HUDEP-2 (cell line): Measurements from ENCODE around the gene ZW10.
"Not testable (repeated sequence)": the region's sequence is repeated elsewhere in the genome, so short reads cannot be mapped to it uniquely, and the experiment has no call there.

Experiments used
- DNase-seq, 76 experiments: peaks; one replicate each; lab custom pipeline; 2025; ENCODE audit not compliant: unreplicated experiment in 76 of 76; lab: John Stamatoyannopoulos, UW

The ZW10 gene

GRCh38 chr11:113705871-113706655 lies 67.4 kb downstream of the ZW10 start, which contains the start of gene TMPRSS5:
Gene TMPRSS5 (minus strand): TSS chr11:113706308. CDS start chr11:113706224, 84 bp downstream.
- no peak for DNase-seq

DNA sequence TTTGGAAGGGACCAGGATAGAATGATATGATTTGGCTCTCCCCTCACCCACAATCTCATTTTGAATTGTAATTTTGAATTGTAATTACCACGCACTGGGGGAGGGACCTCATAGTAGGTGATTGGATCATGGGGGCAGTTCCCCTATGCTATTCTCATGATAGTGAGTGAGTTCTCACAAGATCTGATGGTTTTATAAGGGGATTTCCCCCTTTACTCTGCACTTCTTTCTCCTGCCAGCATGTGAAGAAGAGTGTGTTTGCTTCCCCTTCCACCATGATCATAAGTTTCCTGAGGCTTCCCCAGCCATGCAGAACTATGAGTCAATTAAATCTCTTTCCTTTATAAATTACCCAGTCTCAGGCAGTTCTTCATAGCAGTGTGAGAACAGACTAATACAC lies 69.9 kb downstream of the ZW10 start:
- DNase-seq = not testable (repeated sequence)

- DNase-seq = no peak
Observed at GRCh38 chr11:113701491-113701890, 72.0 kb downstream of the ZW10 start.

DNA sequence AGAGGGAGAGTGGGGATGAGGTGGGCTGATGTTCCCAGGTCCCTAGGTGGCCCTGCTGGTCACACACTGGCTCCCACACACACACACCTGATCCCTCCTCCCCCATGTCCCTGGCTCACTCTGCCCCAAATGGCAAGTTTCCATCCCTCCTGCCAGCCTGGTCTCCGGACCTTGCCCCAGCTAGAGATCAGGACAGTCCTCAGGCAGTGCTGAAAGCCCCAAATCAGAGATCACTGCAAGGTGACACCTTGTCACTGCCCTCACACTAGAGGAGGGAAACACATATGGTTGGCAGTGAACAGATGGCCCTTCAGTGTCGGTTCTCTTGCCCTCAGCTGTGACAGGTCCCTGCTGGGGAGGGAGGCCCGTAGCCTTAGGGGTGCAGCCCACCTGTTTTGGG lies 75.0 kb downstream of the ZW10 start:
- no peak for DNase-seq

DNA sequence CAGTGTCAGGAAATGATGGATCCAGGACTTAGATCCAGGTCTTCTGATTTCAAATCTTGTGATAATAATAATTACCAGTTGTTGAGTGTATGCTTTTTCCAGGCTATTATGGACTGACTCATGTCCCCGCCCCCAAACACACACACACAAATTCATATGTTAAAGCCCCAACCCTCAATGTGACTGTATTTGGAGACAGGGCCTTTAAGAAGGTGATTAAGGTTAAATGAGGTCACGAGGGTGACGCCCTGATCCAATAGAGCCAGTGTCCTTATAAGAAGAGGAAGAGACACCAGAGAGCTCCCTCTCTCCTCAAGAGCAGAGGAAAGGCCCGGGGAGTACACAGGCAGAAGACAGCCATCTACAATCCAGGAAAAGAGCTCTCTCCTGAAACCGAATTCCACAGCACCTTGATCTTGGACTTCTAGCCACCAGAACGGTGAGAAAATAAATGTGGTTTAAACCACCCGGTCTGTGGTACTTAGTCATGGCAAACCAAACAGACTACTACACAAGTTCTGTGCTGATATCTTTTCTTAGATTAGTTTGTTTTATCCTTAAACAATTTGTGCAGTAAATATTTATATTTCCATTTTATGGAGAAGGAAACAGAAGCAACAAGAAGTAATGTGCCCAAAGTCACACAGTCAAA lies 75.6 kb downstream of the ZW10 start:
- no peak for DNase-seq

DNA sequence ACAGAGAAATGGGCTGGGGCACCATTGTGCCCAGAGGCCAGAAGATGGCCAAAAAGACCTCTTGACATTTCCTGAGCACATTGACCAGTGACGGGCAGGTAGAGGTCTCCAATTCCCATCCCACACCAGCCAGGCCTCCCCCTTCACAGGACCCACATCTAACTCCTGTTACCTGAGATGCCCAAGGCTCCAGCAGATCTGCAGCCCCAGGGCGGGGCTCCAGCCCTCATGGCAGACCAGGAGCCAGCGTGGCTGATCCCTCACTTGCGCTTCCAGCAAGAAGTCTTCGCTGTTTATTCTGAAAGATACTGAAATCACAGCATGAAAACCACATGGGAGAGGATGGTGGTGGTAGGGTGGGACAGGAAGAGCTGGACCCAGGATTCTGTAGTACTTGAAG lies 76.4 kb downstream of the ZW10 start:
- DNase-seq = no peak

DNA sequence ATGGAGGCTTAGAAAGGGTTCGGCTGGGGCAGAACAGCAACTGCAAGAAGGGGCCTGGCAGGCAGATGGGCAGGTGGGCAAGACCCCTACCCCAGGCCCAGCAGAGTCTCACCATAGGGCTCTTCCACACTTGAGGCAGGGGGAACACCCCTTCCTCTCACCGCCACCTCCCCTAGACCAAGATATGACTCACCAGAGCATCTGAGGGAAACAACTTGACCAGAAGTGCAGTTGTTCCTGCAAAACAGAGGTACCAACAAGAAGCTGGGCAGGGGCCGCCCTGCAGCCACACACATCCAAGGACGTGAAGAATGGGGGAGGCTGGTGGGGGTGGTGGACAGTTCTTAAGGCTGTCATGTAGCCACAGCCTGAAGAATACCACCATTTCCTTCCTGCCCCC lies 78.3 kb downstream of the ZW10 start:
- no peak for DNase-seq

DNA sequence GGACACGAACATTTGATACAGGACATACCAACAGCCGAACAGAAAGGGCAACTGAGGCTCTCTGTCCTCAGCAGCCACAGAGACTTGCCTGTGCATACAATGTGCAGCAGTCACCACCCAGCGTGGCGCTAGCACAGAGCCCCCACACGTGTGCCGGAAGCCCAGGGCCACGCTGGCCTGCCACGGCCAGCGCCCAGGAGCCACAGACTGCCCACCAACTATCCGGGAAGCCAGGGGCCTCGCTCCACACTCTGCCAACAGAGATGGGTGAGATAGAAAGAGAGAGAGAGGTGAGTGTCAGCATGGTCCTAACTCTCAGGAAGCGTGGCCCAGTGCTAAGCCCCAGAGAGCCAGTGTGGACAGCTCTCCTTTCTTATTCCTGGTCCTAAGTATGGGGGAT lies 79.1 kb downstream of the ZW10 start:
- DNase-seq = no peak

GRCh38 chr11:113693030-113693429 lies 80.5 kb downstream of the ZW10 start:
- DNase-seq = no peak

- DNase-seq = peak in 75 of 76 experiments; percentile 6 to 95 (median 86)
Observed at GRCh38 chr11:113690619-113691569, 82.6 kb downstream of the ZW10 start.

- peak in 53 of 76 experiments; percentile 3 to 62 (median 27) for DNase-seq
Observed at GRCh38 chr11:113689768-113690618, 83.5 kb downstream of the ZW10 start.

GRCh38 chr11:113685654-113686359 lies 87.7 kb downstream of the ZW10 start:
- no peak for DNase-seq

DNA sequence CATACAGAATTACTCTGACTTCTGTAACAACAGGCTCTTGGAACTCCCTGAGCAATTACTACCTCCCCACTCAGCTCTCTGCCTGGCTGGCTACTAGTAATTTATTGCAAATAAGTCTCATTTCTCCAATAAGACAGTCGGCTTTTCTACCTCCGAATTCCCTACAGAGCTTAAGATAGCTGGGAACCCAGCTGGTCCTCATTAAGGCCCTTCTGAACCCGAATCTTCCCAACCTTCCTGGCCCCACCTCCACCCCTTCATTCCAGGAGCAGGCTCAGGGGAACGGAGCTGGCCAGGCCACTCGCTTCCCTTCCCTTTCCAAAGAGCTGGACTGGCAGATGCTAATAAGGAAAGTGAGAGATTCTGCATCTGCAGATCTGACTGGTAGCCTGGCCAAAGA lies 89.0 kb downstream of the ZW10 start:
- DNase-seq = no peak

DNA sequence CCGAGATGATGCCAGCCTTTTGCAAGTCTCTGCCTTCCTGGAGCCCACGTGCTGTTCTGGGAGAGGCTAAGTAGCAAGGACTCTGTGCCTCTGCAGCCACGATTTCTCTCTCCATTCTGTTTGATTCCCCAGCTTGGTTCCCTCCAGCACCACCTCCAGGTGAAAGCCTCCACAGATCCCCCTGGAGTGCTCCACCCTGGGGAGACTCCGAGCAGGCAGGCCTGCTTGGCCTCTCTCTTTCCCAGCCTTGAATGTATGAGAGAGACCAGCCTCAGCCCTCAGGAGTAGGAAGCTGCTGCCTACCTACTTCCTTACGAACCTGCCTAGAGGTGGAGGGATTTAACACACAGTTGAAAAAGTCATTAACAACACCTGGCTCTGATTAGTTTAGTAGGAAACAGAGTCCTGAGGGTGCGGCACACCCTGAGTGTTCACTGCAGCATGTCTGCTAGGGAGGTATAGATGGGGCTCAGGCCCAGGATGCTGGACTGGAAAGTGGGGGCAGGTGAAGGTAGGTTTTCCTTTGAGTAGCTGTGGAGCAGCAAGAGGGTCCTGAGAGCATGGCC lies 89.9 kb downstream of the ZW10 start:
- DNase-seq = no peak
